Activated CD4-positive, alpha-beta T cell treated with anti-CD3 and anti-CD28 coated beads, Interleukin-2, amount 50 U/mL, for 24 hours (primary cell): ENCODE measurements around the gene MAPT.

ENCODE experiments used
- DNase-seq, 2 donors: peaks; one replicate each; pipeline ENCODE4 v3.0.0-alpha.2; 2020; ENCODE audit warnings: low read depth in 1 of 2, low spot score in 1 of 2

The MAPT gene

DNA sequence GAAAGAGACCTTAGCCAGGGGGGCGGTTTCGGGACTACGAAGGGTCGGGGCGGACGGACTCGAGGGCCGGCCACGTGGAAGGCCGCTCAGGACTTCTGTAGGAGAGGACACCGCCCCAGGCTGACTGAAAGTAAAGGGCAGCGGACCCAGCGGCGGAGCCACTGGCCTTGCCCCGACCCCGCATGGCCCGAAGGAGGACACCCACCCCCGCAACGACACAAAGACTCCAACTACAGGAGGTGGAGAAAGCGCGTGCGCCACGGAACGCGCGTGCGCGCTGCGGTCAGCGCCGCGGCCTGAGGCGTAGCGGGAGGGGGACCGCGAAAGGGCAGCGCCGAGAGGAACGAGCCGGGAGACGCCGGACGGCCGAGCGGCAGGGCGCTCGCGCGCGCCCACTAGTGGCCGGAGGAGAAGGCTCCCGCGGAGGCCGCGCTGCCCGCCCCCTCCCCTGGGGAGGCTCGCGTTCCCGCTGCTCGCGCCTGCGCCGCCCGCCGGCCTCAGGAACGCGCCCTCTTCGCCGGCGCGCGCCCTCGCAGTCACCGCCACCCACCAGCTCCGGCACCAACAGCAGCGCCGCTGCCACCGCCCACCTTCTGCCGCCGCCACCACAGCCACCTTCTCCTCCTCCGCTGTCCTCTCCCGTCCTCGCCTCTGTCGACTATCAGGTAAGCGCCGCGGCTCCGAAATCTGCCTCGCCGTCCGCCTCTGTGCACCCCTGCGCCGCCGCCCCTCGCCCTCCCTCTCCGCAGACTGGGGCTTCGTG, at the start of gene MAPT:
MAPT (plus strand) TSS at position 533 of the 763 bp plus-strand sequence. CDS start 67,784 bp downstream, outside the sequence.
- peak; percentile 66 to 69 for DNase-seq

DNA sequence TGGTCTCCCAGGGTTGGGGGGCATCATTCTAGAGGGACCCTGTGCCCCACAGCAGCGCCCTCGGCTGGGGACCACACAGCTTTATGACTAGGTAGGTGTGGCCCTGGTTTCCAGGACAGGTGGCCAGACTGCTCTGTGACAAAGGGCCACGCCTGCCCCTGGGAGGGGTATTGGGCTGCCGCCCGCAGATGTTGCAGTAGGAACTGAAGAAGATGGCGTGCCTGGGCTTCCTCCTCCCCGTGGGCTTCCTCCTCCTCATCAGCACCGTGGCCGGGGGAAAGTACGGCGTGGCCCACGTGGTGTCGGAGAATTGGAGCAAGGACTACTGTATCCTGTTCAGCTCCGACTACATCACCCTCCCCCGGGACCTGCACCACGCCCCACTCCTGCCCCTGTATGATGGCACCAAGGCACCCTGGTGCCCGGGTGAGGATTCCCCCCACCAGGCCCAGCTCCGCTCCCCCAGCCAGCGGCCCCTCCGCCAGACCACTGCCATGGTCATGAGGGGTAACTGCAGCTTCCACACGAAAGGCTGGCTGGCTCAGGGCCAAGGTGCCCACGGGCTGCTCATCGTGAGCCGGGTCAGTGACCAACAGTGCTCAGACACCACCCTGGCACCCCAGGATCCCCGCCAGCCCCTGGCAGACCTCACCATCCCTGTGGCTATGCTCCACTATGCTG, 49.5 kb upstream of the MAPT start, which contains the start of gene SPPL2C:
SPPL2C (plus strand) TSS at position 187 of the 681 bp plus-strand sequence; CDS start at position 213, 26 bp downstream.
- no peak for DNase-seq

DNA sequence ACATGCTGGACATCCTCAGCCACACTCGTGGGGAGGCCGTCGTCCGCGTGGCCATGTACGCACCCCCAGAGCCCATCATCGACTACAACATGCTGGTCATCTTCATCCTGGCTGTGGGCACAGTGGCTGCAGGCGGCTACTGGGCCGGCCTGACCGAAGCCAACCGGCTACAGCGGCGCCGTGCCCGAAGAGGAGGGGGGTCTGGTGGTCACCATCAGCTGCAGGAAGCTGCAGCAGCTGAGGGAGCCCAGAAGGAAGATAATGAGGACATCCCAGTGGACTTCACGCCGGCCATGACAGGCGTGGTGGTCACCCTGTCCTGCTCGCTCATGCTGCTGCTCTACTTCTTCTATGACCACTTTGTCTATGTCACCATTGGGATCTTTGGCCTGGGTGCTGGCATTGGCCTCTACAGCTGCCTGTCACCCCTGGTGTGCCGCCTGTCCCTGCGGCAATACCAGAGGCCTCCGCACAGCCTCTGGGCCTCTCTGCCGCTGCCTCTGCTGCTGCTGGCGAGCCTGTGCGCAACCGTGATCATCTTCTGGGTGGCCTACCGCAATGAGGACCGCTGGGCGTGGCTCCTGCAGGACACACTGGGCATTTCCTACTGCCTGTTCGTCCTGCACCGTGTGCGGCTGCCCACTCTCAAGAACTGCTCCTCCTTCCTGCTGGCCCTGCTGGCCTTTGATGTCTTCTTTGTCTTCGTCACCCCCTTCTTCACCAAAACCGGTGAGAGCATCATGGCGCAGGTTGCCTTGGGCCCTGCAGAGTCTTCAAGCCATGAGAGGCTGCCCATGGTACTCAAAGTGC, 48.8 kb upstream of the MAPT start:
- DNase-seq: no peak

DNA sequence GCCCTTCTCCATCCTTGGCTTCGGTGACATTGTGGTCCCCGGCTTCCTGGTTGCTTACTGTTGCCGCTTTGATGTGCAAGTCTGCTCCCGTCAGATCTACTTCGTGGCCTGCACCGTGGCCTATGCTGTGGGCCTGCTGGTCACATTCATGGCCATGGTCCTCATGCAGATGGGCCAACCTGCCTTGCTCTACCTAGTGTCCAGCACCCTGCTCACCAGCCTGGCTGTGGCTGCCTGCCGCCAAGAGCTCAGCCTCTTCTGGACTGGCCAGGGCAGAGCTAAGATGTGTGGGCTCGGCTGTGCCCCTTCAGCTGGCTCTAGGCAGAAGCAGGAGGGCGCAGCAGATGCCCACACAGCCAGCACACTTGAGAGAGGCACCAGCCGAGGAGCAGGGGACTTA, 48.1 kb upstream of the MAPT start:
- no peak for DNase-seq

DNA sequence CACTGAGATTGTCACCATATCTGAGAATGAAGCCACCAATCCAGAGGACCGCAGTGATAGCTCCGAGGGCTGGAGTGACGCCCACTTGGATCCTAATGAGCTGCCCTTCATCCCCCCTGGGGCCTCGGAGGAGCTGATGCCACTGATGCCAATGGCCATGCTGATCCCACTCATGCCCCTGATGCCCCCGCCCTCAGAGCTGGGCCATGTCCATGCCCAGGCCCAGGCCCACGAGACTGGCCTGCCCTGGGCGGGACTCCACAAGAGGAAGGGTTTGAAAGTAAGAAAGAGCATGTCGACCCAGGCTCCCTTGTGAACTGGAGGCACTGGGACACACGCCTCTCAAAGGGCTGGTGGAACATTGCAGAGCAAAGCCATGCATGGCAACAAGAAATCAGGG, 47.7 kb upstream of the MAPT start:
- DNase-seq: no peak

DNA sequence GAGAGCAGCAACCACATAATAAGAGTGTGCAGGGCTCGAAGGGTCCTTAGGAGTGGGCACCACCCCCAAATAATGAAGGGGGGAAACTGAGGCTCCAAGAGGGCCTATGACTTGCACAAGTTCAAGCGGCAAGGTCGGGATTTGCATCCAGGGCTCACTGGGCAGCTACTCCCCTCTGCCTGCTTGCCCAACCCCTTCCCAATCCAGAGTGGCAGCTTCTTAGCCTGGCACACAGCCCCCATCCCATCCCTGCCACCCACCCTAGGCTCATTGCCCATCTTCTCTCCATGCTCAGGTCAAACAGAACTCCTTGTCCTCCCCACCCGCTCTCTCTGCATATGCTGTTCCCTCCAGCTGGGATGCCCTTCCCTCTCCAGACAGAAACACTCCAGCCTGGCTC, 47.3 kb upstream of the MAPT start:
- no peak for DNase-seq

DNA sequence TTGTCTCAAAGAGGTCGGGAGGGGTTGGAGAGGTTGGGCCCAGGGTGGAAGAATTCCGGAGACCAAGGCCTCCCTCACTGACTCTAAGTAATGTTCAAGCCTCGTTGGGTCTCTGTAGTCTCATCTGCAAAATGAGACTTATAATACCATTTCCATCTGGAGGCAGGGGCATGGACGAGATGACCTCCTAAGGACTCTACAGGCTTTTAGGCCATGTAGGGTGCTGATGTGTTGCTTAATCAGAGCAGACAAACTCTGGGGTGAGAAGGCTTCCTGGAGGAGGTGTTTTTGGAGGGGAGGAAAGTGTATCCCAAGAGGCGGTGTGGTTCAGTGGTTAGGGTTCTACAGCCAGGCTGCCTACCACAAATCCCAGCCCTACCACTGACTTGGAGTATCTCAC, 46.6 kb upstream of the MAPT start:
- DNase-seq: no peak

DNA sequence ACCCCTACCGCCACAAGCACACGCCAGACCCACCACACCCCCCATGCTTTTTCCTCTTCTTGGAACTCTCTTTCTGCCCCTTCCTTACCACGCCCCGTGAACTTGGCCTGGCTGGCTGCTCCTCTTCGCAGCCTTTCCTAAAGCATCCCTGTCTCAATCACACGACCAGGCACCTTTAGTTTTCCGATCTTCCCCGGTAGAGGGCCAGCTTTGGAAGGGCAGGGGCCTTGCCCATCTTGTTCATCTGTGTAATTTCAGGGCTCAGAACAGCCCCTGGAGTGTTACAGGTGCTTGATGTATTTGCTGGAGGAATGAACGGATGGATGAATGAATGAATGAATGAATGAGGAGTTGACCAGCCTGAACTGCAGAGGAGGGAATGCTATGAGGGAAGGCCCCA, 45.9 kb upstream of the MAPT start:
- no peak for DNase-seq

DNA sequence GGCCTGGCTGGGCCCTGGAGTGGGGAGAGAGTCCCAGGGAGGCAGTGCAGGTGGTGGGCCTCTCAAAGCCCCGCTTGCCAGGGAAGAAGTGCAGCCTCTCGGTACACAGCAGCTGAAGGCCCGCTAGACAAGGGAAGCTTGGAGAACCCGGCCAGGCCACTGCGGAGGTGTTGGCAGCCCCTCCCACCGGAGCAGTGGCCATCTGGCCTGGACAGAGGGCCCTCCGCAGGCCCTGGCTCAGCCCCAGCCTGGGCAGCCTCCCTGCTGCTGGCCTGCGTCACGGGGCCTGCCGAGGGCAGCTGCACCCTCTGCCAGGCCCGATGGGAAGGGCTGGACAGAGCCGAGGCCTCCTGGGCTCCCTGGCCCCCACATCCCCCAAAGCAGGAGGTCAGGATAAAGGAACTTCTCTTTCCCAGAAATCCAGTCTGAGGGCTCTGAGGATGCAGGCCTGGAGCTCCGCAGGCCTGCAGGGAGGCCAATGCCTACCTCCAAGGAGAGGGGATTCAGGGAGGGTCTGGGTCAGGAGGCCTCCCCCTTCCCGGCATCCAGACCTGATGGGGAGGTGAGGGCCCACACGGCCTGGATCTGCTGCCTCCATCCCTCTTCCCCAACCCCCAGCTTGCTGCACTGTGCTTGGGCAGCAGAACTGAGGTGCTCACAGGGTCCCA, 45.4 kb upstream of the MAPT start:
- DNase-seq: no peak

DNA sequence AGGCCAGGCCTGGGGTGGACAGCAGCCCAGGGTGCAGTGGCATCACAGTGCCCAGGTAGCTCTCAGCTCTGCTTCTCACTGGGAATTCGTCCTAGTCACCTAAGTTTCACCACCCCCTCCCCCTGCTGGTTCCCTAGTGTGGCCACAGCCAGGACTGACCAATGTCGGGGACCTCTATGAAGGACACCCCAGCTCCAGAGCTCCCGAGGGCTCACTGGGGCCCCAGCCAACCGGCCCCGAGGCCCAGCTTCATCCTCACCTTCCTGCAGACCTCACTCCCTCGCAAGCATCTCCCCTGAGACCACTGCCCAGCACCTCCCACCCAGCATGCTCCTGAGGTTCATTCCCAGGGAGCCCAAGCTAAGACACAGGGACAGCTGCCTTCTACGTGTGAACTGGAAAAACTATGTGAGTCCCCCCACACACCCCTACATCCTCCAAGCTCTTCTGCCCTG, 44.8 kb upstream of the MAPT start:
- no peak for DNase-seq

DNA sequence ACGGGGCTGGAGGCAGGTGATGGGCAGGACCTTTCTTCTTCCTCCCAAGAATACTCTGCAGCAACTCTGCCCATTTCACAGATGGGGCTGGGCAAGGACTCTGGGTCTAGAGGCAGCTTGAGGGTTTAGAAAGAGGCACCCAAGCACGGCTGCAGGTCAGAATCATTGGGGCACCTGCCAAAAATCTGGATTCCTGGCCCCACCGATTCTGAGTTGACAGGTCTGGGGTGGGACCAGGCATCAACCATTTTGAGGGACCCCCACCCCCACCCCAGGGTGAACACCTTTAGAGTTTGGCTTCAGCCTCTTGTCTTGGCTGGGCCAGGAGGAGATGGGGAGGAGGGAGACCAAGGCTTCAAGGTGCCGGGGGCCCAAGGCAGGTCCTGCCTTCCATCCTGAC, 44.3 kb upstream of the MAPT start:
- no peak for DNase-seq

DNA sequence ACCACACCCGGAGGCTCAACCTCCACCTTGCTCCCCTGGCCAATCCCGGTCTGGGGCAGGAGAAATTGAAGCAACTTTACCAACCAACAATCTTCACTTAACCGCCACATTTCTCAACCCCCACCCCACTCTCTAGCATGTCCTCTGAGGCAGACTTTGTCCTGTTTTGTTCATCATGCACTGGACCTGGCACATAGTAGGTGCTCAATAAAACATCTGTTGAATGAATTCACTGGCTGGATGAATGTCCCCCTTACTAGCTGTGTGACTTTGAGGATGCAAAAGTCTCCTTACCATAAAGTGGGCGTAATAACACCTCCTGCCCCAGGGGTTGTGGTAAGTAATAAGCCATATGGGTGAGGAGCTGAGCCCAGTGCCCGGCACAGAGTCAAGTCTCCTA, 43.9 kb upstream of the MAPT start:
- DNase-seq: no peak

DNA sequence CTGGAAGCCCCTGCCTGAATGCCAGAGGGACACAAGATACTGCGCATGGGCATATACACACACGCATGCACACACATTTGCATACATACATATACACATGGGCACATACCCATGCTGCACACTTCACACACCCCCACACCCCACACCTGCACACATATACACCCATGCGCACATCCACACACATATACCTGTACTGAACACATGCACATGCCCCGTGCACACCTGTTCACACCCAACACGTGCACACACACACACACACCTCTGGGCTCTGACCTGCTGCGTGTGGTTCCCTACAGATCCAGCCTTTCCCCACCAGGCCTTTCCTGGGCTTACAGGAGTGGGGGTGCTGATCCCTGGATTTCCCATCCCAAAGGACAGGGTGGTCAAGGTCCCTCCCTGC, 43.3 kb upstream of the MAPT start:
- no peak for DNase-seq

DNA sequence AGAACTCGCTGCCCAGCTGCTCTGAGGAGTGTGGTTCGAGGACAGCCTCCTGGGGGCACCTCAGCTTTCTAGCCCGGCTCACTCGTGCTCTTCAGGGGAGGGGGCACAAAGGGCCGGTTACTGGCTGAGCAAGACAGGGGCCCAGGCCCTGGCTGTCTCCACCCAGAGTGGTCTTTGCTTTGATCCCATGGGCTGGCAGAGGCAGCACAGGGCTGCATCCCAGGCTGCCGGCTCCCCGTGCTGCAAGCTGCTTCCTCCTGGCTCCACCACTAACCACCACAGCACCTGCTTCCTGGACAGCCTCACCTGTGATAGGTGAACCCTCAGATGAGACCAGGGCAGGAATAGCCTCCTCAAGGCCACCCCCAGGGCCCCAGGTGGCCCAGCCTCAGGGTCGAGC, 42.9 kb upstream of the MAPT start:
- no peak for DNase-seq

DNA sequence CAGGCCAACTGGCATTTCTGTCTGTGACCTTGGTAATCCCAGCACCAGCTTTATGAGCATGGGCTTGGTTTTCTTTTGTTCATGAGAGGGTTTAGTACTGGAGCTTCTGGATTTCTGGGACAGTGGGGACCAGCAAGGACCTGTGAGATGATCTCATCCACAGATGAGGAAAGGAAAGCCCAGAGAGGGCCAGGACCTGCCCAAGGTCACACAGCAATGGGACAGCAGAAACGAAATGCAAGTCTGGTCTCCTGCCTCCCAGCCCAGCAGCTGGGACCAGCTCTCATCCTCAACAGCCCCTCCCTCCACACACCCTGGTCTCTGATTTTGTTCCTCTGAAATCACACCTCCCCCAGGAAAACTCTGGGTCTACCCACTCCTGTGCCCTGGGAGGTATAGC, 42.5 kb upstream of the MAPT start:
- DNase-seq: no peak

DNA sequence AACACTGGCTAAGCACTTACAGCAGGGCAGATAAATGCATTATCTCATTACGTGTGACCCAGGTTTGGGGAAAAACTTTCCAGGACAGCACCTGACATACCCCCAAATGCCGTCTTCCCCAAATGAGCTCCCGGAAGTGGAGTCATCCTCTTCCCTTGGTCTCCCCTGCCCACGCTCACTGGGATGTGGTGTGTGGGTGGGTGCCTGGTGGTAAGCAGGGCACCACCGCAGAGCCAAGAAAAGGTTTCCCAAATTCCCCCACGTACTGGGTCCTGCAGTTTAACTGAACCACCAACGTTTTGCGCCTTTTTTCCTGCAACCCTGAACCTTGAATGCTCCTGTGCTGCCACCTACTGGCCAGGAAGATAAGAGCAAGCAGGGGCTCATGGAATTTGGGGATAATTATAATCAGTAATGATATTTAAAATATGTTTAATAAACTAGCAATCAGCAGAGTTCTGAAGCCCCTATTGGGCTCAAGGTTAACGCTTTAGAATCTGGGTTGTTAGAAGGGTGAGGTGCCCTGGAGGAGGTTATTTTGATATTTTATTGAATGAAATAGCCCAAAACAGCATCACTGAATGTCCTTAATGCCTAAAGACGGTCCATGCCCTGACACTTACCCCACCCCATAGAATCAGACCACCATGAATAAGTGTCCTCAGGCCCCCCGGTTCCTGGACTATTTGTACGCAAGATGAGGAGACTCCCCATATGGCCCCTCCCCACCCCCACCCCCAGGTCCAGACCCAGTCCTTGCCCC, 41.6 kb upstream of the MAPT start:
- peak; percentile 34 to 54 for DNase-seq

DNA sequence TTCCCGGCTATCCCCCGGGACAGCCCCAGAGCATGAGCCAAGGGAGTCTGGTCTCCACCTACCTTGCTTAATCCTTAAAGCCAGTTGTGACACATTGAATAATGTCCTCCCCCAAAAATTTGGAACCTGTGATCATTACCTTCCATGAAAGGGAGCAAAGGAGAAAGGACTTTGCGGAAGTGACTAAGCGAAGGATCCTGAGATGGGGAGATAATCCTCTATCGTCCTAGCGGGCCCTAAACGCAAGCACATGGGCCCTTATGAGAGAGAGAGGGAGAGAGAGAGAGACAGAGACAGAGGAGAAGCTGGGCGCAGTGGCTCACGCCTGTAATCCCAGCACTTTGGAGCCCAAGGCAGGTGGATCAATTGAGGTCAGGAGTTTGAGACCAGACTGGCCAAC, 40.1 kb upstream of the MAPT start:
- DNase-seq: no peak

DNA sequence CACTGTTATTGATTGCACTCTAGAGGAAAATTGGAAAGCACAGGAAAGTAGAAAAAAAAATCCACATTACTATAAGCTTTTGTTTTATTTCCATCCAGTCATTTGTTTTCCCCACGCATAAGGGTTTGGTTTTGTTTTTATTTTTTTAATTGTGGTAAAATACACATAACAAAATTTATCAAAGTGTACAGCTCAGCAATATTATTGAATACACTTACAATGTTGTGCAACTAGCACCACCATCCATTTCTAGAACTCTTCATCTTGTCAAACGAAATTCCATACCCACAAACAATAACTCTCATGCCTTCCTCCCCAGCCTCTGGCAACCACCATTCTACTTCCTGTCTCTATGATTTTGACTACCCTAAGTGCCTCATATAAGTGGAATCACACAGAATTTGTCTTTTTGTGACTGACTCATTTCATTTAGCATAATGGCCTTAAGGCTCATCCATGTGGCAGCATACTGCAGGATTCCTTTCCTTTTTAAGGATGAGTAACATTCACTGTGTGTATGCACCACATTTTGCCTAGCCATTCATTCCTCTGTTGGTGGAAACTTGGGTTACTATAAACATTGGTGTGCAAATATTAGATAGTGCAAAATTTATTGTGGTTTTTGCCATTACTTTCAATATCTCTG, 38.5 kb upstream of the MAPT start:
- no peak for DNase-seq

DNA sequence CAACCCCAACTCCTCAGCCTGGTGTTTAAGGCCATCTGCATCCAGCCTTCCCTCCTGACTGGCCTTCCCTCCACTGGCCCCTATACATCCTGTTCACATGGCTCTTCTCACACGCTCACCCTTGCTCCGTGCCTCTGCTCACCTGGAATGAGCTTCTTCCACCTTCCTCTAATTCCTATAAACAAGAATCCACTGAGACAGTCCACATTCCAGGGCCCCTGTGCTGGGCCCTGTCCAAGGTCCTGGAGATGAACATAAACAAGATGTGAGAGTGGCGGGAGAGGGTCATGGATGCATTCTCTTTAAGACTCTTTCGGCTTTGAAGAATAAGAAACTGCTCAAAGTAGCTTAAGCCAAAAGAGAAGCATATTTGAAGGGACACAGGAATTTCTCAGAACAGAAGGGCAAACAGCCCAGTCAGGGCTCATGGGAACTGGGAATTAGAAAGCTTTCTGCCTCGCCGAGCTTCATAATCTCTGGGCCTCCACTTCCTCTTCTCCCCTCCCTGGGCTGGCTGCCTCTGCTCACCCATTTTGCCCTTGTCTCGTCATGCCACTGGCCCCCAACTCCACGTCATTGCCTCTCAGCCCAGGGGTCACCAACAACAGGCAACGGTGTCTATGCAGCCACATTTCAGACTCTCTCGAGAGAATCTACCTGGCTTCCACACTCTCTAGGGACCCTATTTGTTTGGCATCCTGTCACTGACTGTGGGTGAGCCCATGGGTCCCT, 36.2 kb upstream of the MAPT start:
- DNase-seq: no peak
